Measurements from ENCODE around the gene KDM2B.

KDM2B gene

DNA sequence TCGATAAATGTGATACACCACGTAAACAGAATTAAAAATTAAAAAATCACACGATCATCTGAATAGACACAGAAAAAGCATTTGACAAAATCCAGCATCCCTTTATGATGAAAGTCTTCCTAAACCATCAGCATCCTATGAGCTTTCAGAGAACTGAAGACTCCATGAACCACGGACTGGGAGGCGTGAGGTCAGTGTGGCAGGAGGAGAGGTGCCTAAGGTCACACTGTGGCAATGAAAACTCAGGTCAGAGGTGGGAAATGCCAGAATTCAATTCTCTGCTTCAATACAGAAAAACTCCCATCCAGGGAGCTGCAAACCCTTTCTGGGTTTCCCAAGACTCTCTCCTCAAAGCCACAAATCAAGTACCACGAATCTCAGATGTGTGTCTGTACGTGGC lies 51.6 kb downstream of the KDM2B start:
- no peak for DNase-seq (ENCODE audit: low spot score)

DNA sequence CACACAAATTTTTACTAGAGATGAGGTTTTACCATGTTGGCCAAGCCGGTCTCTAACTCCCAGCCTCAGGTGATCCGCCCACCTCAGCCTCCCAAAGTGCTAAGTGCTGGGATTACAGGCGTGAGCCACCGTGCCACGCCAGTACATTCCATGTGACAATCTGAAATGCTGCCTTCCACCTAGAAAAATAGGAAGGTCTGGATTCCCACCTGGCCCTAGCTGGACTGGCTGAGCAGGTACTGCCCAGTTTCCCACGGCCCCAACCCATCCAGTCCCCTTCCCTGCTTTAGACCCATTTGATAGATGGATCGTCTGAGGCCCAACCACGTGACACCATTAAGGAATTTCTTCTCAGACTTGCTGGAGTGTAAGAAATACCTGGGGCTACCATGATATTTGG lies 55.4 kb downstream of the KDM2B start:
- no peak for DNase-seq (ENCODE audit: low spot score)

DNA sequence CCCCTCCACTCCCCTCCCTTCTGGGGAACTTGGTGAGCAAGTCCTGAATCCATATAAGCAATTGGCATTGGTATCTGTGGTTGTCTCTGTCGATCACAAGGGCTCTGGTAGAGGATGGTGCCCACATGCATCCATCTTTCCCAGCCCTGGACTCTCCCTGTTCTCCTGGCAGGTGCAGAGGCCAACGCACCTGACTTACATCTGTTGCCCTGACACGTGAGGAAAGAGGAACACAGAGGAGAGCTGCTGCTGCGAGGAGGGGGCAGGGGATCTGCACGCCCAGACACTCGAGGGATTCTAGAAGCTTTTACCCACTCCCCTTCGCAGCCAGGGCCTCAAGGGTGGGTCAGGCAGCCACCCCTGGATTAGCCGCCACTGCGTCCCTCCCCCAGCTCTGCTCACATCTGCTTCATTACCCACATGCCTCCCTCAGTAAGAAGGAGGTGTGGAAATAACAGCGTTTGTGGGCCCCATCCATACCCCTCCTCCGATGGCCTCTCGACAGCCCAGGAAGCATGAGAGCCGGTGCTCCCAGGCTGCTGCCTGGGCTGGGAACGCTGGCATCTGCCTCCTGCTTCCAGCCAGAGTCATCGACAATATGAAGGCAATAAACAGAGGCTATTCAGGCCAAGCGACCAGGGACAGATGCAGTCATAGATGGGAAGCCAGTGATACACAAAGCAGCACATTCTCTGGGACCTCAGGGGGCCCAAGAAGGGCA lies 56.5 kb downstream of the KDM2B start:
- no peak for DNase-seq (ENCODE audit: low spot score)

GRCh38 chr12:121523741-121524140 lies 57.1 kb downstream of the KDM2B start:
- DNase-seq (ENCODE audit: low spot score), result no peak

- no peak for DNase-seq (ENCODE audit: low spot score)
Measured at GRCh38 chr12:121522971-121523370, 57.9 kb downstream of the KDM2B start.

- no peak for DNase-seq (ENCODE audit: low spot score)
Measured at GRCh38 chr12:121520586-121521086, 60.2 kb downstream of the KDM2B start.

DNA sequence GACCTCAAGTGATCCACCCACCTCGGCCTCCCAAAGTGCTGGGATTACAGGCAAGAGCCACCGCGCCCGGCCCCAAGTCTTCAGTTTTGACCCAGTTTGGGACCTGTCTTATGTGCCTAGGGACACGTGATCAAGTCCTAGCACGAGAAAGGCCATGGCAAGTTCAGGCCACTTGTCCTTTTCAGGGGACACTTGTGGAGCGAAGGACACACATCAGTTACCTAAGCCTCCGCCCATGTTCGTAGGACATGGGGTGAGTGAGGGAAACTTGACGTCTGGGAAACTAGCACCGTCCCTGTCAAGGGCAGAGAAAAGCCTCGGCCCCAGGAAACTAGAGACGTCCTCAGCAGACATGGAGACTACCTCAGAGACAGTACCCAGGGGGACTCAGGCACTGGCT lies 60.7 kb downstream of the KDM2B start:
- no peak for DNase-seq (ENCODE audit: low spot score)

- DNase-seq (ENCODE audit: low spot score), result no peak
Measured at GRCh38 chr12:121519227-121519626, 61.6 kb downstream of the KDM2B start.

GRCh38 chr12:121518656-121519055 lies 62.2 kb downstream of the KDM2B start:
- no peak for DNase-seq (ENCODE audit: low spot score)

DNA sequence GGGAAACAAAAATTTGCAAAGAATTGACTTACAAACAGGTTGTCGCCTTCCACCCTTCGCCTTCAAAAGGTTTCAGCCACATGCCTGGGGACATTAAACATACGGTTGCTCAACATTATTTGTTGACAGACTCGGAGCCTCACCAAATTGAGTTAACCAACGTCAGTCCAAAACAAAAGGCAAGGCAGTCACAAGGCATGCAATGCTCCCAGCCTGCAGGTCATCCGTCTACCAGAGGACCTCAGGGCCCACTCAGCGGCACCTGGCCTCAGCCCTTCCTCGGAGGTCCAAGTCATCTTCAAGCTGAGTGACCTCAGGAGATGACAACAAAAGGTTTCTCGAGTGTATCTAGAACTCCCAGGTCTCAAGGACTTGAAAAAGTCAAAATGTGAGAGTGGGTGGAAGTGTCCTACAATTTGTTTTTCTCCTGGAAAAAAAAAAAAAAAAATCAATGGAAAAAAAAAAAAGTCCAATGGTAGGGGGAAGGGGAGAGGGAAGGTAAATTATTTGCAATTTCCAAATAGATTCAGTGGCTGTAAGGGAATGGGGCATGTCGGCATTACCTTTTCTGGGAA lies 64.3 kb downstream of the KDM2B start:
- no peak for DNase-seq (ENCODE audit: low spot score)

GRCh38 chr12:121515615-121516014 lies 65.2 kb downstream of the KDM2B start:
- no peak for DNase-seq (ENCODE audit: low spot score)

- no peak for DNase-seq (ENCODE audit: low spot score)
Measured at GRCh38 chr12:121514184-121514742, 66.6 kb downstream of the KDM2B start.

DNA sequence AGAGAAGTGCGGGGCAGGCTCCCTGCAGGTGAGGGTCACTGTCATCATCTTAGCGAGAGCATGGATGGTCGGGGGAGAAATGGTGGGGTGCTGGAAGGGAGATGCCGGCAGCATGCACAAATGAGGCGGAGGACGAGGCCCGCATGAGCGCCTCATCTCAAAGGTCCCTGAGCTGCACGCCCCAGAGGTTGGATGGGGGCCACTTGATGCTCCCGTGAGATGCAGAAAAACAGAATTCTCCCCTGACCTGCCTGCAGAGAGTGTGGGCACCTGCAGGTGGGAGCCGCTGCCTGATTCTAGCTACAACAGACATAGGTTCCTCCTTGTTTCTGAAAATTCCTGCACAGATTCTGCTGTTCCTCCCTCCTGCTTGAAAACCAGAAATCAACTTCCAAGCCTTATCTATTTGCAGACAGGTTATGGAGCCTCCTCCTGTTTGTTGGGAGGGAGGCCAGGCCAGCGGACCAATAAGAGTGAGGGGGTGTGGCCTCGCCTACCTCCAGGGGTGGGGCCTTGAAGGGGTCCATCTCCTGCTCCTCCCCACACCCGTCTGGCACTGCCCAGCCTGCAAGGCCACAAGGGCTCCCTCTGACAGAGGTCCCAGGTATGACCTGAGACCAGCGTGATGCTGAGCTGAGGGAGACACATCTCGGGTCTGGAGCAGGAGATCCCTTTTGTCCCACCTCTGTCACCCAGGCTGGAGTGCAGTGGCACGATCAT lies 67.2 kb downstream of the KDM2B start:
- no peak for DNase-seq (ENCODE audit: low spot score)

DNA sequence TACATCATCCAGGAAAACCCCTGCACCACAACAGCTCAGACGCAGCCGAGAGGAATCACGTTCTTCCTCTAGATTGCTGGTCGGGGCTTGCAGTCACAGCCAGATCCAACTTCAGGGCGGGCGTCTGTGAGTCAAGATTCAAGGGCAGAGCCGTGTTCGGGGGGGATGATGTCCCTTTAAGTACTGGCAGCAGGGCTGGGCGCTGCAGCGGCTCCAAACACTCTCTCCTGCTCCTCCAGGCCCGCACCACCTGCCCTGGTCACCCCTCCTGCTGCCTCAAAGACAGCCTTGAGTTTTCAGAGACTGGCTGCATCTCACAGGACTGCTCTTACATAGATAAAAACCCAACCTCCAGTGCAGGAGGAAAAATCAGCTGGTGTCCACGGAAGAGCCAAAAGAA lies 68.3 kb downstream of the KDM2B start:
- DNase-seq (ENCODE audit: low spot score), result no peak

DNA sequence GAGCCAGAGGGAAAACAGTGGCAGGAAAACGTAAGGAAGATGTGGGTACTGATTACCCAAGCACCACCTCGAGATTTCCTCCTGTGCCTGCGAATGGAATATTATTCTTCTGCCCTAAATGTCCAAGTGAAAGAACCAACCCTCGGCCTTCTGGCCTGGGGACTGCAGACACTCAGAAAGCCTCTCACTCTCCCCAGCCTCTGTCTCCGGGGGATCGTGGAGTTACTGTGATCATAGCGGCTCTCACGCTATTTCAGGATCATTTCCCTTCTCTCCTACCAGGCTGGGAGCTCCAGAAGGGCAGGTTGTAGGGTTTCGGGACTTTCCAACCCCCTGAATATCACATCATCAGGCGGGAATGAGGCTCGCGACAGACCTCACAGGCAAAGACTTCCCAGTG lies 68.9 kb downstream of the KDM2B start:
- no peak for DNase-seq (ENCODE audit: low spot score)

DNA sequence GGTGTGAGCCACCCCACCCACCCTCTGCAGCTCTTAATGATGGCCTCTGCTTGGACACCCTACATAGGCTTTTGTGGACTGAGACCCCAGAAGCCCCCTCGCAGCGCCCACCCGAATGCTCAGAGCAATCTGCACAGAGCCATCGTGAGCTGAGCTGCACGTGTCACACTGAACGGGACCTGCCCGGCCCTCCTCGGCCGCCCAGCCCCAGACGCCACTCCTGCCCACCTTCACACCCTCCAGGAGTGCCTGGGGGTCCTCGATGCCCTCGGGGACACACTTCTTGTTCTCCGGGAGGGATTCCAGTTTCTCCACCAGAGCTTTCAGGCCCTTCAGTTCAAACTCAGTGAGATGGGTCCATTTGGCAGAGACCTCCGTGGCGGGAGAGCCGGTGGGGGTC lies 71.5 kb downstream of the KDM2B start:
- DNase-seq (ENCODE audit: low spot score), result no peak

GRCh38 chr12:121508533-121508932 lies 72.3 kb downstream of the KDM2B start:
- no peak for DNase-seq (ENCODE audit: low spot score)

GRCh38 chr12:121507984-121508383 lies 72.8 kb downstream of the KDM2B start:
- DNase-seq (ENCODE audit: low spot score), result no peak

- no peak for DNase-seq (ENCODE audit: low spot score)
Measured at GRCh38 chr12:121507245-121507644, 73.6 kb downstream of the KDM2B start.

- no peak for DNase-seq (ENCODE audit: low spot score)
Measured at GRCh38 chr12:121505513-121505912, 75.3 kb downstream of the KDM2B start.

- DNase-seq (ENCODE audit: low spot score), result no peak
Measured at GRCh38 chr12:121504505-121504904, 76.3 kb downstream of the KDM2B start.

DNA sequence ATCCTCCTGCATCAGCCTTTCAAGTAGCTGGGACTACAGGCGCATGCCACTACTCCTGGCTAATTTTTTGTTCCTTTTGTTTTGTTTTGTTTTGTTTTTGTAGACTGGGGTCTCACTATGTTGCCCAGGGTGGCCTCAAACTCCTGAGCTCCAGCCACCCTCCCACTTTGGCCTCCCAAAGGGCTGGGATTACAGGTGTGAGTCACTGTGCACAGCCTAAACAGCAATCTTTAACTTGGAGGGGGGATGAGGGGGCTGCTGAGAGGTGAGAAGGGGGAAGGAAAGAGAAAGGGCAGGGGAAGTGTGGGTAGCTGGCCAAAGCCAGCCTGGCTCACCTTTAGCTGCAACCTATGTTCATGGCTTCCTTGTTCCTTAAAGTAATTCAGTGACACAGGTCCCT lies 77.4 kb downstream of the KDM2B start:
- no peak for DNase-seq (ENCODE audit: low spot score)

DNA sequence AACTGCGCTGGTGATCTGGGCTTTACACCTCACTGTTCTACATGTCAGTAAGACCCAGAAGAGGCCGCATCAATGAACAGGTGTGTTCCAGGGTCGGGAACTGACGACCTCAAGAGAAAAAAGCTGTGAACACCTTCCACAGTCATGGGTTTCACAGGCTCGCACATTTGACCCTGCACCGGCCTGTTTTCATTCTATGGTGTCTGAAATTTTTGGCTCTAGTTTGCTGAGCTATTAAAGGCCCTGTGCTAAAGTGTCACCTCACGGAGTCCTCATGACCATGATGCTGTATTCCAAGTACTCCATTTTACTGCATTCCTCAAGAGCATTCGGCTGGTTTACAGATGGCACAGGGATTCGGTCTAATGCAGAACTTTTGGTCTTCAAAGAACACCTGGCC lies 78.9 kb downstream of the KDM2B start:
- no peak for DNase-seq (ENCODE audit: low spot score)

Measured in kidney capillary endothelial cell (primary cell).